Muscle of leg (tissue), 11 donors: ENCODE measurements around the gene SYP. TPM values are rescaled to one million over a fixed set of nuclear protein-coding genes. Genes with fewer than 3 reads are reported as not detected.
"Not testable (repeated sequence)": the region's sequence is repeated elsewhere in the genome, so short reads cannot be mapped to it uniquely, and the experiment has no call there.

ENCODE experiments used
- DNase-seq: peaks from one replicate; pipeline ENCODE4 v3.0.0; 2013
- H3K27ac ChIP-seq: one replicate; pipeline ENCODE4 v1.5.1; 2013; ENCODE audit warnings: mild to moderate bottlenecking, low read length, control low read depth
- H3K27me3 ChIP-seq: one replicate; pipeline ENCODE4 v1.6.1; 2013; ENCODE audit warnings: low read length; ENCODE audit not compliant: control insufficient read depth, insufficient read depth
- H3K36me3 ChIP-seq: one replicate; pipeline ENCODE4 v1.6.1; 2013; ENCODE audit warnings: low read length; ENCODE audit not compliant: control insufficient read depth, insufficient read depth
- H3K4me1 ChIP-seq: one replicate; pipeline ENCODE4 v1.6.1; 2013; ENCODE audit warnings: low read length; ENCODE audit not compliant: control insufficient read depth, insufficient read depth
- H3K4me3 ChIP-seq: one replicate; pipeline ENCODE4 v1.5.1; 2013; ENCODE audit warnings: low read length, control low read depth
- H3K9me3 ChIP-seq: replicated peaks from 2 replicates; pipeline ENCODE4 v1.6.1; 2013; ENCODE audit warnings: low read depth, low read length; ENCODE audit not compliant: control insufficient read depth
- WGBS: methylation state at CpG from one replicate; pipeline ENCODE4 v1.1.5; 2013; ENCODE audit warnings: missing lambda C conversion rate; ENCODE audit not compliant: insufficient coverage; 5-methylcytosine and 5-hydroxymethylcytosine counted together
- polyA plus RNA-seq, 8 donors: library from polyadenylated mRNA; unstranded; fragments of 120-200 nt; gene quantifications; one replicate each; pipeline versions ENCODE4 v1.2.1 to v1.2.3, GENCODE V29; 2013; ENCODE audit warnings: inconsistent platforms in 1 of 8, low replicate concordance in 1 of 8; ENCODE audit not compliant: insufficient read length in 8 of 8, insufficient read depth in 1 of 8
- total RNA-seq: library from RNA; stranded (reverse); fragments of 120-200 nt; gene quantifications from one replicate; pipeline ENCODE4 v1.2.4, GENCODE V29; 2013

SYP gene
- total and polyA plus RNA-seq, 9 donors: 1.1 to 2.0 (median 1.3) TPM

DNA sequence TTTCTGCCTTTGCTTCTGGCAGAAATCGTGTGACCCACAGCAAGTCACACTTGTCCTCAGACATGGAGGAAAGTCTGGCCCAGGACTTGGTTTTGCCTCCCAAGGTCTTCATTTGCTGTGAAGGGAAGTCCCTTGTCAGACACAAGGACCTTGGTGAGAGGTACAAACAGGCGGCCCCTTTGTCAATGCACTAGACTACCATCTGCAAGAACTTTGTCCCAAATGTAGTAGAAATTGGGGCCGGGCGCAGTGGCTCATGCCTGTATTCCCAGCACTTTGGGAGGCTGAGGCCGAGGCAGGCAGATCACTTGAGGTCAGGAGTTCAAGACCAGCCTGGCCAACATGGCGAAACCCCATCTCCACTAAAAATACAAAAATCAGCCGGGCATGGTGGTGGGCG, 26.4 kb downstream of the SYP start:
- not testable (repeated sequence) for H3K4me3 ChIP-seq, H3K27me3 ChIP-seq, H3K27ac ChIP-seq, H3K9me3 ChIP-seq, DNase-seq, H3K4me1 ChIP-seq
- WGBS: 83% methylated on average over 5 of the region's 8 CpGs
- peaks cover 21% of the 10 kb centered on the region for H3K36me3 ChIP-seq

DNA sequence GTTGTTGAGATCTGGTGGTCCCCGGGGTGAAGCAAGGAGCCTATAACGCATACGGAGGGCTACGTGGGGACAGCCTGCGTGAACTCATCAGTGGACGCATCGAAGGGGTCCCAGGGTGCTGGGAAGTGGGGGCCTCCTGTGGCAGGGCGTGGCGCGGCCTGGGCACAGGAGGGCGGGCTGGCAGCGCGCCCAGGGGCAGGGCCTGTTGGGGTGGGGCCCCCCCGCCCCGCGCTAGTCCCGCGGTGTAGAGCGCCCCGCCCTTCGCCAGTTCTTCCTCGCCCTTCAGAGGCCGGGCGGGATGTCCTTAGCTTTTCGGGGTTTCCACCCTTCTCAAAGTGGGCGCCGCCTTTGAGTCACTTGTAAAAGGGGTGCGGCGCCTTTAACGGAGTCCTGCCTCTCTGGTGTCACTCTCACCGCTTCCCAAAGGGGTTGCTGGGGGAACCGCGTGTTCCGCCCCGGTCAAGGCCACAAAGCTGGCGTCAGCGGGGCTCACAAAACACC, 27.7 kb downstream of the SYP start:
- DNase-seq: peak; percentile 59
- WGBS: 37% methylated on average over 27 of the region's 37 CpGs
- H3K4me3 ChIP-seq: peak overlapping the region; percentile 59
- H3K9me3 ChIP-seq: no peaks in the 10 kb centered on the region
- H3K27me3 ChIP-seq: peaks cover 10% of the 10 kb centered on the region
- H3K4me1 ChIP-seq: peaks cover 6% of the 10 kb centered on the region
- H3K27ac ChIP-seq: peak overlapping the region; percentile 83
- H3K36me3 ChIP-seq: peaks cover 21% of the 10 kb centered on the region

DNA sequence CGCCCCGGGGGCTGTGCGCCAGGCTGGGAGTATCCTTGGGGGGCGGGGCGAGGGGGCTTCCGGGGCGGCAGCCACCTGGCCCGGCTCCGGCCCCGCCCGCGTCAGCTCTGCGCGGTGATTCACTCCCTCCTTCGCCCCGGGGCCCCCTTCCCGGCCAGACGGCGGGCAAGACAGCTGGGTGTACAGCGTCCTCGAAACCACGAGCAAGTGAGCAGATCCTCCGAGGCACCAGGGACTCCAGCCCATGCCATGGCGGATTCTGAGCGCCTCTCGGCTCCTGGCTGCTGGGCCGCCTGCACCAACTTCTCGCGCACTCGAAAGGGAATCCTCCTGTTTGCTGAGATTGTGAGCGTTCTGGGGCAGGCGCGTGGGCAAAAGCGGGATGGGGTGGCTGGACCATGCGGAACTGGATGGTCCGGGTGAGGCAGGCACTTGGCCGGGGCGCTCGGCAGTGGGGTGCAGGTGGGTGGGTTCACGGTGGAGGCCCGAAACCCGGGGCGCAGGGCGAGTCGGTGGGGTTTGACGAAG, 28.2 kb downstream of the SYP start, which contains the start of gene PLP2:
Gene PLP2, plus strand, starts transcription at position 147 of the 528 bp plus-strand sequence. Its CDS starts 103 bp downstream, at position 250.
- H3K27ac ChIP-seq: peak within 1 kb of the TSS; percentile 83
- H3K9me3 ChIP-seq: no peaks in the 10 kb centered on the region
- peak; percentile 51 for DNase-seq
- peaks cover 10% of the 10 kb centered on the region for H3K4me1 ChIP-seq
- WGBS: 47% methylated on average over 46 of the region's 46 CpGs
- H3K4me3 ChIP-seq: peak within 1 kb of the TSS; percentile 59
- peaks cover 11% of the 10 kb centered on the region for H3K27me3 ChIP-seq
- peaks cover 21% of the 10 kb centered on the region for H3K36me3 ChIP-seq

DNA sequence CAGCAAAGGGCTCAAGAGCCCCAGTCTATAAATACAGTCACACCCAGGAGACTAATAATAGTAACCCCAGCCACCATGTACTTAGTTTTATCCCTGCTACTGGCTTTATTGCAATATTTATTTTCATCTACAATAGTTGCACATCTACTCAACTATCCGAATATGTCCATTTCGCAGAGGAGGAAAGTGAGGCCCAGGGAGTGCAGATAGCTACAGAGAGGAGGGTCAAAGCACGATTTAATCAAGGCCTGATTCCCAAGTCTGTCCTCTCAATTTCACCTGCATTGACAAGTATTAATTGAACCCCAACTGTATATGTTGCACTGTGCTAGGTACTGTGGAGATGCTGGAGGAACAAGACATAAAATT, 32.3 kb downstream of the SYP start:
- DNase-seq: no peak
- H3K9me3 ChIP-seq: no peaks in the 10 kb centered on the region
- no CpG with 5 or more reads among the region's 3 CpGs for WGBS
- H3K4me3 ChIP-seq: peak overlapping the region; percentile 20
- peaks cover 10% of the 10 kb centered on the region for H3K27me3 ChIP-seq
- peaks cover 27% of the 10 kb centered on the region for H3K4me1 ChIP-seq
- peak overlapping the region; percentile 86 for H3K27ac ChIP-seq
- no peaks in the 10 kb centered on the region for H3K36me3 ChIP-seq

DNA sequence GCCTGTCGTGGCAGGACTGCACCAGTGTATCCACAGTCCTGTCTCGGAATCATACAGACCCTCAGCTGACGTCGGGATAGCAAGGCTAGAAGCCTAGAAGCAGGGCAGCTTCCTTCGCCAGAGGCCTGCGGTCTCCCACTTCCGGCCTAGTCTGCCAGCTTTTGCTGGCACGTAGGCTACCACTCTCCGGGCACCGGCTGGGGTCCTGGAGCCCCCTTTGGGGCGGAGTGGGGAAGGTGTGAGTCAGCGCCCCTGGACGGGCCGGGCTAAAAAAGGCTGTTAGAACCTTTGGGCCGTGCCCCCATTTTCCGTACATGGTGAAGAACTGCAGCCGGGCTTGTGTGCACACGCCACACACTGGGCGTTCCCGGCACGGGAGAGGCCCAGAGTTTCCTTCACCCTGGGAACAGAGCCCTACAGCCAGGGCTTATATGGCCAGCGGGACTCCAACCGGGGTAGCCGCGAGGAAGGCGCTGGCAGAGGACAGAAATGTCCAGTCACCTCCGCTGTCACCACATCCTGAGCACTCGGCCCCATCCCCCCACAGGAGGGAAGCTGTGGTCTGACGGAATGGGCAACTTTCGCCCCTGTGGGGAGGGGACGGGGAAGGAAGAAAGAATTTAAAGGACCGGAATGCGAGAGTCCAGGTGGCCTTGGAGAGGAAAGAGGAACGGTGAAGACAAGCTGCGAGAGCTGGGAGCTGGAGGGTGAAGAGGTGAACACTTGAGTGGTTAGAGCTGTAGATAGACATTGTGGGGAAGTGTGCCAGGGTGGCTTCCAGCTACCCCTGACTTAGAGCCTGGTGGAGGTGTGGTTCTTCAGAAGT, 32.9 kb downstream of the SYP start:
- WGBS: 40% methylated on average over 29 of the region's 35 CpGs
- DNase-seq: peak; percentile 77
- no peaks in the 10 kb centered on the region for H3K9me3 ChIP-seq
- H3K27ac ChIP-seq: peak overlapping the region; percentile 86
- peaks cover 24% of the 10 kb centered on the region for H3K4me1 ChIP-seq
- H3K4me3 ChIP-seq: peak overlapping the region; percentile 20
- H3K36me3 ChIP-seq: no peaks in the 10 kb centered on the region
- H3K27me3 ChIP-seq: peaks cover 9% of the 10 kb centered on the region

DNA sequence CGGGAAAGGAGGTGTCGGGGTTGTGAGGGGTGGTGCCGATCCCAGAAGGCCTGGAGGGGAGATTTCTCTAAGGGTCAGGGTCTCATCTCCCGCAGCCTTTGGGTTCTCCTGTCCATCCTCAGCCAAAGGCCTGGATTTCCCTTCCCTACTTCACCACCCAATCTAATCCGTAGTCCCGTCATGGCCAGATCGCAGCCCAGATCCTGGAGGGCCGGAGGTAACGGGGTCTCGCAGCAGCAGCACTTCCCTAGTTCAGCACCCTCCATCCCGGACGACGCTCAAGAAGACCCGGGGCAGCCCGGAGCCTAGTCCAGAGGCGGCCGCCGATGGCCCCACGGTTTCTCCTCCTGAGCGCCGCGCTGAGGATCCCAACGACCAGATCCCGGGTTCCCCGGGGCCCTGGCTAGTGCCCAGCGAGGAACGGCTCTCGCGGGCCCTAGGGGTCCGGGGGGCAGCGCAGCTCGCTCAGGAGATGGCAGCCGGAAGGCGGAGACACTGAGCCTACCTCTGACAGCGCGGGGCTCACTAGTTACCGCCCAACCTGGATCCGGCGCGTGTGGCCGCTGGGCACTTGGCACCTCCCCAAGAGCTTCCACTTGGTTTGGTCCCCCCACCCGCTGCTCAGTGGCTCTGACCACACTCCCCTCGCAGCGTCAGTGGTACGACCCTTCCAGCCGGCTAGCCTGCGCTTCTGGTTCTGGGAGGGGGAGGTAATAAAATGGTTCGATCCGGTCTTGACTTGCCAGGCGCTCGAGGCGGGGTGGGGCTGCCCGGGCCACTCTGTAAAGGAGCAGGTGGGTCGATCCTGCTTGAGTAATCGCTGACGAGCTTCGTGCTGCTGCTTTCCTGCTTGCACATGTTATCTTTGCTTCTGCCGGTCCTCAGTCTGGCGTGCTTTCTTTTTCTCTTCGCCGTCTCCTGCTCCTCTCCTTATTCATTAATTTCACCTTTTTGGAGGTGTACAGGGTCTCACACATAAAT, 33.8 kb downstream of the SYP start:
- peak overlapping the region; percentile 86 for H3K27ac ChIP-seq
- no peaks in the 10 kb centered on the region for H3K9me3 ChIP-seq
- WGBS: 37% methylated on average over 47 of the region's 61 CpGs
- no peaks in the 10 kb centered on the region for H3K36me3 ChIP-seq
- H3K4me3 ChIP-seq: peak overlapping the region; percentile 20
- peaks cover 6% of the 10 kb centered on the region for H3K27me3 ChIP-seq
- peaks cover 24% of the 10 kb centered on the region for H3K4me1 ChIP-seq
- DNase-seq: peak; percentile 86

DNA sequence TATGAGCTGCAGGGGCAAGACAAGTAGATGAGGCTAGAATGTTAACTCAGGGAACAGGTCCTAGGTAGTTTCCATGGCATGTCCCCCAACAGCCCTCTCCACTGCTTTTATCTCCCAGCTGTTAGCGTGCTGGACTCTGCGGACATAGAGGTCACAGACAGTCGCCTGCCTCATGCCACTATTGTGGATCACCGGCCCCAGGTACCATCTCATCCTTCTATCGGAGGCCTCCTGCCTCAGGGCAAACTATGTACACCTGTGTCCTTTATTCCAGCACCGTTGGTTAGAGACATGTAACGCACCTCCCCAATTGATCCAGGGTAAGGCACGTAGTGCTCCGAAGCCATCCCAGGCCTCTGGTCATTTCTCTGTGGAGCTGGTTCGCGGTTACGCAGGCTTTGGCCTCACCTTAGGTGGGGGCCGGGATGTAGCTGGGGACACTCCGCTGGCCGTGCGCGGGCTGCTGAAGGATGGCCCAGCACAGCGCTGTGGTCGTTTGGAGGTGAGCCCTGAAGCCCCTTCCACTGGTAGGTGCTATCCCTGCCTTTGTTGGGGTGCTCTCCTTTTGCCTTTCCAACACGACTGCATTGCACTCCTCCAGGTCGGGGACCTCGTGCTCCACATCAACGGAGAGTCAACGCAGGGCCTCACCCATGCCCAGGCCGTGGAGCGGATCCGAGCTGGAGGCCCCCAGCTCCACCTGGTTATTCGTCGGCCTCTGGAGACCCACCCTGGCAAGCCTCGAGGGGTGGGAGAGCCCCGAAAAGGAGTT, 35.2 kb downstream of the SYP start:
- Histone ChIP-seq H3K4me1 (peaks cover 24% of the 10 kb centered on the region), H3K4me3 (no peak overlapping the region), H3K27me3 (peaks cover 2% of the 10 kb centered on the region), H3K36me3 (no peaks in the 10 kb centered on the region), H3K9me3 (no peaks in the 10 kb centered on the region), H3K27ac (peak overlapping the region; percentile 95)
- DNase-seq: no peak
- WGBS: 91% methylated on average over 31 of the region's 31 CpGs

DNA sequence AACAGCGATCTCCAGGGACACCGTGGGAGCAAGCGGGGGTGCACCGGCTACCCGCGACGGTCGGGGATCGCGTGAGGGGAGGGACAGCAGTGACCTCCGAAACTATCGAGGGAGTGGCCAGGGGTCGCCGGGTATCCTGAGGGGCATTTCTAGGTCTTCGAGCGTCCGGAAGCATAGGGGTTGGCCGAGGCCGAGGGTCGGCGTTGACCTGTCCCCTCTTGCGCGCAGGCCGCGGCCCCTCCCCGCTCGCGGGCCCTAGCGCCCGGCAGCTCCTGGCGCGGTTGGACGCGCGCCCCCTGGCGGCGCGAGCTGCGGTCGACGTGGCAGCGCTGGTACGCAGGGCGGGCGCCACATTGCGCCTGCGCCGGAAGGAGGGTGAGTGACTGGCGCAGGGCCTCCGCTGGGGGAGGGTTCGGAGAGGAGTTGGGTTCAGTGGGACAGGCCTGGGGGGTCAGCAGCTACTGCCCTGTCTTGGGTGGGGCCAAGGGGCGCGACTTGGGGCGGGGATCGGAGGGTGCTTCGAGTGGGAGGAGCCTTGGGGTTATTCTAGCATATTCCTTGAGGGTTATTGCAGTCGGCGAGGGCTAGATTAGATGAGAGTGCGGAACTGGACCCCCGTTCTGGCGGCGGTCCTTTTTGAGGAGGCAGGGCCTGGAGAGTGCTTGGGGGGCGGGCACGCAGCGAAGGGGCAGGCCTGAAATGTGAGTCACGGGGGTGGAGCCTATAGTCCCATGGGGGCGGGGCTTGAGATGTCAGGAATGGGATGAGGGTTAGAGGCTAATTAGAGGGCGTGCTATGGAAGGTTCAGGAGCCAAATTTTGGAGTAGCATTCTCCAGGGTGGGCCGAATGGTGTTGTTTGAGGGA, 36.2 kb downstream of the SYP start:
- WGBS: 41% methylated on average over 53 of the region's 69 CpGs
- Histone ChIP-seq H3K36me3 (no peaks in the 10 kb centered on the region), H3K27ac (peak overlapping the region; percentile 95), H3K27me3 (peaks cover 2% of the 10 kb centered on the region), H3K9me3 (no peaks in the 10 kb centered on the region), H3K4me1 (peaks cover 24% of the 10 kb centered on the region), H3K4me3 (peak overlapping the region; percentile 42)
- DNase-seq: peak; percentile 91

DNA sequence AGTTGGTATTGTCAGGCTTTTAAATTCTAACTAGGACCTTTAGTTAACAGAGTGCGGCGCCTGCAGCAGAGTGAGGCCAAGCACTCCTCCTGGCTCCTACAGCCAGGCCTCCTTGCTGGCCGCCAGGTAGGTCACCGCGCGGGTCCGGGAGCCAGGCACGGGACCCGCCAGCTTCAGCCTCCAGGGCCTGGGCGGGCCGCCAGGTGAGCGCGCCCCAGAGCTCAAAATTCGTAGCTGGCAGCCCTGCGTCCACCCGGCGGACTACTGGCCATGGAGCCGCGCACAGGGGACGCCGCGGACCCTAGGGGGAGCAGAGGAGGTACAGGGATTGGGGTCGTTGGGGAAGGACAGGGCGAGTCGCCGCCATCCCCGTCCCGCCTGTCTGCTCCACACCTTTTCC, 37.4 kb downstream of the SYP start, which contains the start of gene MAGIX:
Gene MAGIX, plus strand, starts transcription at position 139 of the 400 bp plus-strand sequence. Its CDS starts 132 bp downstream, at position 271.
- DNase-seq: no peak
- Histone ChIP-seq H3K27me3 (peaks cover 2% of the 10 kb centered on the region), H3K4me3 (peak within 1 kb of the TSS; percentile 42), H3K36me3 (no peaks in the 10 kb centered on the region), H3K27ac (peak within 1 kb of the TSS; percentile 71), H3K4me1 (peaks cover 24% of the 10 kb centered on the region), H3K9me3 (no peaks in the 10 kb centered on the region)
- 65% methylated on average over 22 of the region's 28 CpGs for WGBS
